Hepatic stellate cell (primary cell): ENCODE results near the gene CYB5D1.
A peak's percentile ranks its signal among the peaks of the same experiment; 100 is the strongest.

ENCODE experiments used
- DNase-seq: peaks from one replicate; pipeline ENCODE4 v3.0.0; 2011; ENCODE audit warnings: low spot score

The CYB5D1 gene

GRCh38 chr17:7886227-7887037, 28.6 kb downstream of the CYB5D1 start:
- peak; percentile 52 for DNase-seq

- no peak for DNase-seq
These were observed 29.3 kb downstream of the CYB5D1 start for GRCh38 chr17:7887038-7887481.

- peak; percentile 95 for DNase-seq
These were observed 29.8 kb downstream of the CYB5D1 start for GRCh38 chr17:7887482-7888183.

GRCh38 chr17:7888184-7888920, 30.5 kb downstream of the CYB5D1 start, which contains the start of gene CHD3:
Gene CHD3 (plus strand): TSS chr17:7888789. CDS start chr17:7889001, 212 bp downstream.
- DNase-seq: peak; percentile 26

GRCh38 chr17:7889166-7889955, 31.6 kb downstream of the CYB5D1 start:
- peak; percentile 94 for DNase-seq

GRCh38 chr17:7893187-7893880, 35.5 kb downstream of the CYB5D1 start:
- no peak for DNase-seq

- DNase-seq: no peak
These were observed 36.4 kb downstream of the CYB5D1 start for GRCh38 chr17:7894226-7894625.

GRCh38 chr17:7894866-7895265, 37.1 kb downstream of the CYB5D1 start:
- DNase-seq: no peak

GRCh38 chr17:7897090-7897489, 39.3 kb downstream of the CYB5D1 start:
- no peak for DNase-seq

GRCh38 chr17:7897773-7898172, 40.0 kb downstream of the CYB5D1 start:
- DNase-seq: peak; percentile 59

GRCh38 chr17:7903154-7904103, 45.6 kb downstream of the CYB5D1 start:
- no peak for DNase-seq

- DNase-seq: no peak
These were observed 51.3 kb downstream of the CYB5D1 start for GRCh38 chr17:7909089-7909488.

- no peak for DNase-seq
These were observed 52.5 kb downstream of the CYB5D1 start for GRCh38 chr17:7910281-7910680.

GRCh38 chr17:7910711-7911110, 52.9 kb downstream of the CYB5D1 start:
- no peak for DNase-seq

- no peak for DNase-seq
These were observed 53.3 kb downstream of the CYB5D1 start for GRCh38 chr17:7911116-7911515.
